IMR-90 (cell line): ENCODE results near the gene USPL1. TPM values are rescaled to one million over a fixed set of nuclear protein-coding genes. Genes with fewer than 3 reads are reported as not detected.
A peak's percentile ranks its signal among the peaks of the same experiment; 100 is the strongest.

ENCODE experiments used
- ATAC-seq: fragments of 200-7000 bp; cut with Tn5 transposase; 2 replicates; pipeline ENCODE4 v1.9.1; 2020; ENCODE audit warnings: low read depth, mild to moderate bottlenecking, moderate library complexity
- BruUV-seq: library from RNA; stranded (reverse); fragments of 400-500 nt; replicated peaks from 2 replicates; lab custom pipeline; 2021; lab: Mats Ljungman, UMichigan
- CTCF ChIA-PET: fragments of 300-600 bp; formaldehyde crosslinking; extraction: SDS; loops from one replicate; lab custom pipeline; 2021; ENCODE audit warnings: antibody characterized with exemption; lab: Yijun Ruan, JAX
- POLR2A ChIA-PET: fragments of 300-600 bp; sonication (Branson Sonifier 250); formaldehyde crosslinking; loops from one replicate; lab custom pipeline; 2022; ENCODE audit warnings: antibody characterized with exemption; ENCODE audit not compliant: unreplicated experiment; lab: Charles Lee
- DNase-seq: peaks from one replicate; pipeline ENCODE4 v3.0.0; 2013
- H2AFZ ChIP-seq: replicated peaks from 2 replicates; pipeline ENCODE3; 2013; ENCODE audit warnings: low read length, mild to moderate bottlenecking; ENCODE audit not compliant: poor library complexity
- H2AK5ac ChIP-seq: 2 replicates; pipeline ENCODE4 v1.6.1; 2013; ENCODE audit warnings: low read depth, low read length, inconsistent platforms
- H2AK9ac ChIP-seq: replicated peaks from 2 replicates; pipeline ENCODE3; 2013; ENCODE audit warnings: mild to moderate bottlenecking, low read depth, low read length, moderate library complexity; ENCODE audit not compliant: poor library complexity
- H2BK120ac ChIP-seq: 2 replicates; pipeline ENCODE4 v1.6.1; 2013; ENCODE audit warnings: low read depth, low read length, inconsistent platforms
- H2BK15ac ChIP-seq: 3 replicates; pipeline ENCODE4 v1.6.1; 2013; ENCODE audit warnings: low read depth, low read length, inconsistent platforms
- H2BK20ac ChIP-seq: 2 replicates; pipeline ENCODE4 v1.6.1; 2013; ENCODE audit warnings: low read depth, mild to moderate bottlenecking, inconsistent platforms, low read length, moderate library complexity
- H2BK5ac ChIP-seq: 2 replicates; pipeline ENCODE4 v1.6.1; 2013; ENCODE audit warnings: mild to moderate bottlenecking, low read depth, low read length, inconsistent platforms; ENCODE audit not compliant: poor library complexity, severe bottlenecking
- H3K14ac ChIP-seq: replicated peaks from 2 replicates; pipeline ENCODE4 v1.6.1; 2013; ENCODE audit warnings: low read depth, low read length, inconsistent platforms
- H3K18ac ChIP-seq: 2 replicates; pipeline ENCODE4 v1.6.1; 2013; ENCODE audit warnings: low read depth, low read length, control low read depth
- H3K23ac ChIP-seq: 2 replicates; pipeline ENCODE4 v1.6.1; 2013; ENCODE audit warnings: low read depth, low read length, inconsistent platforms
- H3K27ac ChIP-seq: 2 replicates; pipeline ENCODE4 v1.5.1; 2013; ENCODE audit warnings: mild to moderate bottlenecking, control low read depth, low read length; ENCODE audit not compliant: insufficient read depth
- H3K27me3 ChIP-seq: 2 replicates; pipeline ENCODE4 v1.6.1; 2013; ENCODE audit warnings: low read length; ENCODE audit not compliant: control insufficient read depth, insufficient read depth
- H3K36me3 ChIP-seq: 2 replicates; pipeline ENCODE4 v1.6.1; 2013; ENCODE audit warnings: low read length, mixed read lengths; ENCODE audit not compliant: control insufficient read depth, insufficient read depth
- H3K4ac ChIP-seq: 2 replicates; pipeline ENCODE4 v1.6.1; 2013; ENCODE audit warnings: low read depth, low read length, inconsistent platforms
- H3K4me1 ChIP-seq: 2 replicates; pipeline ENCODE4 v1.6.1; 2013; ENCODE audit warnings: low read length, mixed read lengths; ENCODE audit not compliant: control insufficient read depth, insufficient read depth
- H3K4me2 ChIP-seq: 2 replicates; pipeline ENCODE4 v1.6.1; 2013; ENCODE audit warnings: low read depth, mild to moderate bottlenecking, control low read depth, low read length, moderate library complexity
- H3K4me3 ChIP-seq: 2 replicates; pipeline ENCODE4 v1.5.1; 2013; ENCODE audit warnings: low read depth, mild to moderate bottlenecking, control low read depth, low read length, moderate library complexity; ENCODE audit not compliant: insufficient read depth
- H3K56ac ChIP-seq: 2 replicates; pipeline ENCODE4 v1.6.1; 2013; ENCODE audit warnings: low read length, inconsistent platforms; ENCODE audit not compliant: insufficient read depth; ENCODE audit errors: extremely low read depth
- H3K79me1 ChIP-seq, 2 experiments: 2 replicates each; pipeline ENCODE4 v1.6.1; 2013; ENCODE audit warnings: low read length in 2 of 2, inconsistent platforms in 1 of 2, low read depth in 1 of 2
- H3K9ac ChIP-seq: 2 replicates; pipeline ENCODE4 v1.6.1; 2013; ENCODE audit warnings: low read depth, low read length, control low read depth
- H3K9me1 ChIP-seq: 2 replicates; pipeline ENCODE4 v1.6.1; 2013; ENCODE audit warnings: low read length, inconsistent platforms; ENCODE audit not compliant: insufficient read depth
- H3K9me3 ChIP-seq: 2 replicates; pipeline ENCODE4 v1.6.1; 2013; ENCODE audit warnings: low read length; ENCODE audit not compliant: control insufficient read depth, insufficient read depth
- H4K20me1 ChIP-seq: 2 replicates; pipeline ENCODE4 v1.6.1; 2013; ENCODE audit warnings: low read length, inconsistent platforms; ENCODE audit not compliant: insufficient read depth
- H4K5ac ChIP-seq: 2 replicates; pipeline ENCODE4 v1.6.1; 2013; ENCODE audit warnings: mild to moderate bottlenecking, low read depth, low read length, control low read depth
- H4K8ac ChIP-seq, 2 experiments: 2 replicates each; pipeline ENCODE4 v1.6.1; 2013; ENCODE audit warnings: low read depth in 2 of 2, low read length in 2 of 2, control low read depth in 1 of 2, inconsistent platforms in 1 of 2
- H4K91ac ChIP-seq: 2 replicates; pipeline ENCODE4 v1.6.1; 2013; ENCODE audit warnings: low read depth, low read length, inconsistent platforms; ENCODE audit not compliant: insufficient read depth
- NFE2L2 ChIP-seq: fragments of 150-350 bp; IDR thresholded peaks from 2 replicates; pipeline ENCODE4 v1.6.1; 2016; ENCODE audit warnings: low read depth, mild to moderate bottlenecking, low read length
- WGBS, 2 experiments: methylation state at CpG; one replicate each; pipeline versions ENCODE4 v1.1.5 to v1.1.7; 2013; ENCODE audit warnings: missing lambda C conversion rate in 2 of 2; ENCODE audit not compliant: insufficient read length in 1 of 2; ENCODE audit errors: extremely low coverage in 2 of 2; 5-methylcytosine and 5-hydroxymethylcytosine counted together
- dilution Hi-C: fragments of 300-500 bp; cut with HindIII; formaldehyde crosslinking; loops from one replicate; pipeline ENCODE4 v1.14.3; 2018; ENCODE audit warnings: low sequenced_read_pairs; ENCODE audit not compliant: unreplicated experiment
- in situ Hi-C: fragments of 300-500 bp; cut with MboI; formaldehyde crosslinking; loops from 3 replicates; pipeline ENCODE4 v1.14.3; 2019; ENCODE audit warnings: low sequenced_read_pairs, inconsistent platforms, mixed read lengths
- intact Hi-C: fragments of 100-400 bp; cut with micrococcal nuclease; formaldehyde crosslinking; loops from 2 replicates; pipeline ENCODE4 v1.10.0; 2022
- polyA plus RNA-seq, 3 experiments: library from polyadenylated mRNA; depleted of rRNA; stranded (reverse); fragments of >200 nt; gene quantifications; 2 replicates each; pipeline ENCODE4 v1.2.3, GENCODE V29; 2012; ENCODE audit warnings: low replicate concordance in 1 of 3
- total RNA-seq: library from RNA; depleted of rRNA; stranded (reverse); fragments of >200 nt; gene quantifications from 2 replicates; pipeline ENCODE4 v1.2.3, GENCODE V29; 2012

USPL1 gene
- total and polyA plus RNA-seq, 2 of the 4 experiments (the other 2 are of a cell fraction): 12.1 to 15.4 TPM

DNA sequence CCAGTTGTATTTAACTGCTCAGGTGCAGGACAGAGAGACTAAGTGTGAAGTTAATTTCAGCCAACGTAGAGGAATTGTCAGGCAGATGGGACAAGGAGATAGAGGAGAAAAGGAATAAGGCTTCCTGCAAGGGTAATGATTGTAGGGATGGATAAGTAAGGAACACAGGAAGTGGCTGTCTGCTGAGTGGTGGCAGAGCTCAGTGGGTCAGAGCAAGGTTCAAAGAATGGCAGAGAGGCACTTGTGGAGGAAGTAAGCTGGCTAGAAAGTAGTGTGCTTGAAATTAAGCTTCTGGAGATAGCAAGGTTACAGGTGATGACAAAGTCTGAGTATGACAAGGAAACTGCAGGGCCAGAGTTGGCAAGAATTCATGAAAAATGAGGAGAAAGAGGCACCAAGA, 47.9 kb downstream of the USPL1 start:
- Histone ChIP-seq H3K4me1 (no peaks in the 10 kb centered on the region), H3K23ac (no peak overlapping the region), H3K36me3 (no peaks in the 10 kb centered on the region), H3K9me3 (no peaks in the 10 kb centered on the region), H2AFZ (peak overlapping the region; percentile 21), H3K9ac (no peak overlapping the region), H4K20me1 (no peaks in the 10 kb centered on the region), H3K4me3 (no peak overlapping the region), H3K27me3 (no peaks in the 10 kb centered on the region), H4K8ac (no peak overlapping the region), H2BK20ac (no peak overlapping the region), H3K4me2 (no peak overlapping the region), H2BK120ac (no peak overlapping the region), H3K18ac (no peak overlapping the region), H3K4ac (no peak overlapping the region), H3K79me1 (no peaks in the 10 kb centered on the region), H2BK15ac (no peak overlapping the region), H2AK9ac (no peak overlapping the region), H3K14ac (no peak overlapping the region), H3K9me1 (peaks cover 3% of the 10 kb centered on the region), H2AK5ac (no peak overlapping the region), H4K91ac (no peak overlapping the region), H3K56ac (no peak overlapping the region), H2BK5ac (no peak overlapping the region), H4K5ac (no peak overlapping the region), H3K27ac (no peak overlapping the region)
- TF ChIP-seq NFE2L2: no peak
- dilution Hi-C loops (no loop called here), in situ Hi-C loops (no loop called here), intact Hi-C loops (no loop called here)
- ChIA-PET POLR2A (no interaction called here), CTCF (no interaction called here)
- WGBS, 2 experiments: 56% methylated on average over 1 of the region's 1 CpG; no CpG with 5 or more reads in 1 of the 2 experiments
- no TSS peak for BruUV-seq
- no peak for DNase-seq
- no peak for ATAC-seq
